GM19351 (cell line): ENCODE data around the gene ITPRID2.
"Not testable (repeated sequence)": the region's sequence is repeated elsewhere in the genome, so short reads cannot be mapped to it uniquely, and the experiment has no call there.

ENCODE experiments used
- ATAC-seq: cut with Tn5 transposase; IDR thresholded peaks from one replicate; pipeline ENCODE4 v1.9.1; 2021; ENCODE audit warnings: mild to moderate bottlenecking, moderate library complexity; ENCODE audit not compliant: unreplicated experiment

Gene ITPRID2

GRCh38 chr2:181915102-181915501 is 23.6 kb downstream of the ITPRID2 start:
- no peak for ATAC-seq

GRCh38 chr2:181916726-181917718 is 25.5 kb downstream of the ITPRID2 start:
- ATAC-seq = no peak

GRCh38 chr2:181918188-181918587 is 26.7 kb downstream of the ITPRID2 start:
- ATAC-seq = no peak

GRCh38 chr2:181923121-181923520 is 31.6 kb downstream of the ITPRID2 start:
- no peak for ATAC-seq

- ATAC-seq = no peak
Observed at GRCh38 chr2:181924336-181924735, 32.8 kb downstream of the ITPRID2 start.

GRCh38 chr2:181934694-181935093 is 43.2 kb downstream of the ITPRID2 start:
- ATAC-seq = no peak

- ATAC-seq = no peak
Observed at GRCh38 chr2:181937473-181937872, 45.9 kb downstream of the ITPRID2 start.

GRCh38 chr2:181943411-181944124 is 52.0 kb downstream of the ITPRID2 start:
- no peak for ATAC-seq

- no peak for ATAC-seq
Observed at GRCh38 chr2:181944164-181944913, 52.8 kb downstream of the ITPRID2 start.

GRCh38 chr2:181944914-181945291 is 53.4 kb downstream of the ITPRID2 start:
- ATAC-seq = no peak

GRCh38 chr2:181946444-181947127 is 55.1 kb downstream of the ITPRID2 start:
- ATAC-seq = no peak

GRCh38 chr2:181947273-181947672 is 55.7 kb downstream of the ITPRID2 start:
- no peak for ATAC-seq

GRCh38 chr2:181948227-181948626 is 56.7 kb downstream of the ITPRID2 start:
- ATAC-seq = no peak

- no peak for ATAC-seq
Observed at GRCh38 chr2:181949047-181949446, 57.5 kb downstream of the ITPRID2 start.

- no peak for ATAC-seq
Observed at GRCh38 chr2:181952404-181953226, 61.1 kb downstream of the ITPRID2 start.

- peak; percentile 89 for ATAC-seq
Observed at GRCh38 chr2:181953881-181954537, 62.5 kb downstream of the ITPRID2 start.

- ATAC-seq = peak; percentile 8
Observed at GRCh38 chr2:181954538-181954883, 63.0 kb downstream of the ITPRID2 start.

- ATAC-seq = no peak
Observed at GRCh38 chr2:181955010-181955409, 63.5 kb downstream of the ITPRID2 start.

- ATAC-seq = not testable (repeated sequence)
Observed at GRCh38 chr2:181955866-181956265, 64.3 kb downstream of the ITPRID2 start.
